K562 (cell line): ENCODE results near the gene ANGPTL7.

Source experiments
- ARNT ChIP-seq, 2 experiments: fragments of 450-650 bp; IDR thresholded peaks; 2 replicates each; pipeline ENCODE4 v1.6.1; 2016; ENCODE audit warnings: mild to moderate bottlenecking in 1 of 2
- MAX ChIP-seq: sonication (generic); formaldehyde crosslinking; IDR thresholded peaks from 2 replicates; pipeline ENCODE4 v1.9.0; 2022; ENCODE audit warnings: mild to moderate bottlenecking, missing genetic modification reagents
- NFYB ChIP-seq: IDR thresholded peaks from 2 replicates; pipeline ENCODE4 v1.6.1; 2011; ENCODE audit warnings: mild to moderate bottlenecking, moderate library complexity; ENCODE audit not compliant: insufficient read length; ENCODE audit errors: extremely low read depth
- SRSF1 ChIP-seq: fragments of 200-400 bp; formaldehyde crosslinking; IDR thresholded peaks from 2 replicates; pipeline ENCODE4 v1.6.1; 2017; ENCODE audit warnings: mild to moderate bottlenecking, low read depth, low read length, moderate library complexity
- ZBTB17 ChIP-seq: fragments of 450-650 bp; formaldehyde crosslinking; IDR thresholded peaks from 2 replicates; pipeline ENCODE4 v1.4.0; 2020; ENCODE audit warnings: mild to moderate bottlenecking

GRCh38 chr1:11153184-11153583 is 36.0 kb upstream of the ANGPTL7 start:
- TF ChIP-seq ZBTB17 (CRISPR knock-in tag) (no peak), SRSF1 (no peak), NFYB (no peak), ARNT (IDR thresholded peaks at IDR 0.05) (no peak), MAX (CRISPR knock-in tag) (no peak)
